Caki2 (cell line): ENCODE measurements around the gene GTPBP2. TPM values are rescaled to one million over a fixed set of nuclear protein-coding genes. Genes with fewer than 3 reads are reported as not detected.

Experiments used
- DNase-seq: peaks from one replicate; pipeline ENCODE4 v3.0.0-alpha.2; 2015; ENCODE audit warnings: low read depth
- in situ Hi-C: cut with HindIII; loops from 2 replicates; pipeline ENCODE4 v1.10.0; 2016; ENCODE audit warnings: low sequenced_read_pairs, low pct_unique_long_range_greater_than_20kb, mixed read lengths
- total RNA-seq: library from RNA; depleted of rRNA; stranded (reverse); fragments of >200 nt; shearing (Covaris generic); gene quantifications from 2 replicates; pipeline ENCODE4 v1.2.3, GENCODE V29; 2014; ENCODE audit warnings: low replicate concordance

The GTPBP2 gene
- total RNA-seq, 1 experiment from 2014 or later, result 56.5 TPM

DNA sequence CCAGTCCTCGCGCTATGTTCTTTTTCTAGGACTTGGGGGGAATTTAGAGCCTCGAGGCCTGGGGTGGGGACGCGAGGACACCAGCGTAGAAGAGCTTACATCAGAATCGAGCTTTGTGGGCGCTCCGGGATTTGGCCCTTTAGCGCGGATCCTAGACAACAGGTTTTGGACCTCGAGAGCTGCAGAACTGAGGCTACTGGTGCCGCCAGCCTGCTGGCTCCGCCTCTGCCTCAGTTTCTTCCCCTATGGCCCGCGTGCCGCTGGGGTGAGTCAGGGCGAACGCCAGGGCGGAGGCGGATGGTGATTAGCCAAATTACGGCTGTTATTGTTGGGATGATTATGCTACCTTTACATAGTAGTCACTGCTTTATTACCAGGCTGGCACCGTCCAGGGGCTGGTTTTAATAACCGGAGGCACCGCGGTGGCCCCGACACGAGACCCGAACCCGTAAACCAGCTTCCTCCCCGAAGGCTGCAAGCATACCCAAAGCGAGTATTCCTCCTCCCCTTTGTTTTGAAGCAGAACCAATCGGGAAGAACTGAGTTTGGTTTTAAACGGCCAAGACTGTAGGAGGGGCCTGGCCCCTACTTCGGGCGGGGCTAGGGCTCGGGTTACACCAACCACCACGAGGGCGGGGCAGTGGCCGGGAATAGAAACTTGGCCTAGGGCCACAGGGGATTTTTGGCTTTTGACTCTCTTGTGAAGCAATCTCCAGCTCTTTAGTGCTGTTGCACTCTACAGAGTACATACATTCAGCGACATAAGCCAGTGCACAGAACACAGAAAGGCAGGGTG lies 639 bp upstream of the GTPBP2 start:
- in situ Hi-C loops, result no loop called here
- peak; percentile 99 for DNase-seq

DNA sequence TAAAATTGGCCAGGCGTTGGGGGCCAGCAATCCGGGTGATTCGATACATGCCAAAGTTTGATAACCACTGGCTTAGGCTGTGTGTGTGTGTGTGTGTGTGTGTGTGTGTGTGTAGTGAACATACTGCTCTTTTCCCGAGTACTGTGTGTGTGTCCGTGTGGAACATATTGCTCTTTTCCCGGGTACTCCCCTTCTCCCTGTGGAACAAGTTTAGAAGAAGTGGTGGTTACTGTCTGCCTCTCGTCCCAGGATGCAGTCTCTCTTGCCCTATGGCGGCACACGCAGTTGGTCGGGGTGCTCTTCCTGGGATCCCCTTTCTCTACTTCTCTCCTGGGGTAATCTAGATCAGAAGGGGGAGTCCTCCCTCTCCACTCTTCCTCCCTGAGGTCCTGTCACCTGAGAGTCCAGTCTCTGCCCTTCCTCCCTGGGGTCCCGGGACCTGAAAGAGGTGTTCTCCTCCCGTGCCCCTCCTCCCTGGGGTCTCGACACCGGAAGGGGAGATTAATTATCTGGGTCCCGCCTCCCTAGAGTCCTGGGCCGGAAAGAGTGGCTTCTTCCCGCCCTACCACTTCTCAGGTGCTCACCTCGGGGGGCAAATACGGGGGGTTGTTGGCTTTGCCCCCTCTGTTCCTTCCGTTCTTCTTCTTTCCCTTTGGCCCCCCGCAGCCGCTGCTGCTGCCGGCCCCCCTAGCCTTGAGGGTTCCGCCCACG lies 516 bp downstream of the GTPBP2 start:
- in situ Hi-C loops, result no loop called here
- DNase-seq, result peak; percentile 66

DNA sequence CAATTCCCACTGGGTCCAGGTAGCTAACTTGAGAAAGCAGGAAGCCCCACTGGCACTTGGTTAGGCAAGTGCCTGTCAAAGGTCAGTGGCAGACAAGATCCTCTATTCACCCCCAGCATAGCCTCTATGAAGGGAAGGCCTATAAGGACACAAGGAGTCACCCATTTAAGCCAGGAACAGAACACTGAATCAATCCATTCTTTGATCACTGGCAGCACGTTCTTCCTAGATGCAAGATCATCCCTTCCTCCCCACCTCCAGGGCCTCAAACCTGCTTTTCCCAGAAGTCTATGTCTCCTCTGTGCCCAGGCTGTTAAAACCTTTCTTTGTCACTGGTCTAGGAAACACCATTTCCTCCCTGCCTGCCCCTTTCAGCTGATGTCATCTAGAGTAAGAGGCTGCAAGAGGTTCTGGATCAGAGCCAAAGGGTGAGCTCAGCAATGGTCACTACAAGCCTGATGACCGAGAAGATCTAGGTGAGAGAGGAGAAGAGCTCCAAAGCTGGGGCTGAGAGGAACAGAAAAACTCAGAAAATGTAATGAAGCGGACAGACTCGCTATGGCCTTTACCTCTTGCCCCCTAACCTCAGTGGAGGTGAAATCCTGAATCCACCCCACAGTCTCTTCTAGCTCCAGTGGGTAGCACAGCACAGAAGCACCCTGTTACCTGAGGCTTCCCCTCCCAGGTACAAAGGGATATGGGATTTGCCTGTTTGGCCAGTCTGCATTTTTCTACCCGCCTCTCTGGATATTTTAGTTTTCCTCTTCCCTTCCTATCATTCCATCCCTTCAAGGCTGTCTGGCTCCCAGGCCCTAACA lies 1.8 kb downstream of the GTPBP2 start:
- peak; percentile 93 for DNase-seq
- in situ Hi-C loops, result no loop called here

DNA sequence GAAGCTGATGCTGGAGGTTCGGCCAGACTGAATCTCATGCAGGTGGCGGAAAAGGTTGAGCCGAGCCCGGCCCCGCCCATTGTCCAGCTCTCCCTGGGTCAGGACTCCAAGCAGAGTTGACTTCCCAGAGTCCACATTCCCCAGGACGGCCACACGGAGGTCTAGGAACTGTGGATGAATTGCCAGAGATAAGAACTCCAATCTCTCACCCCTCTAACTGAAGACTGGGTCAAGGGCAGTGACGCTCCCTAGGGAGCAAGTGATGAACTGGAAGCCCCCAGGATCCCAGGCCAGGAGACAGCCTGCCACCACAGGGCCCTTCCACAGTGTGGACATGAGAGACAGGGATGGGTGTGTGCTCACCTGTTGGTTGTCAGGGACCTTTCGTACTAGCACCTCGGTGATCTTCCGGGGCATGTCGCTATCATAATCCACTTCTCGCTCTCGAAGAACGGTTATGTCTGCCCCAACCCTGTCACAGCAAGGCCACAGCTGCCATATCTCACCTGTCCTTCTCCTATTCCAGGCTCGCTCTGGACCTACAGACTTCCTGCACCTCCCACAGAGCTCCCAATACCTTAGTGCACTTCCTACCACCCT lies 3.6 kb downstream of the GTPBP2 start:
- in situ Hi-C loops, result no loop called here
- DNase-seq, result no peak

DNA sequence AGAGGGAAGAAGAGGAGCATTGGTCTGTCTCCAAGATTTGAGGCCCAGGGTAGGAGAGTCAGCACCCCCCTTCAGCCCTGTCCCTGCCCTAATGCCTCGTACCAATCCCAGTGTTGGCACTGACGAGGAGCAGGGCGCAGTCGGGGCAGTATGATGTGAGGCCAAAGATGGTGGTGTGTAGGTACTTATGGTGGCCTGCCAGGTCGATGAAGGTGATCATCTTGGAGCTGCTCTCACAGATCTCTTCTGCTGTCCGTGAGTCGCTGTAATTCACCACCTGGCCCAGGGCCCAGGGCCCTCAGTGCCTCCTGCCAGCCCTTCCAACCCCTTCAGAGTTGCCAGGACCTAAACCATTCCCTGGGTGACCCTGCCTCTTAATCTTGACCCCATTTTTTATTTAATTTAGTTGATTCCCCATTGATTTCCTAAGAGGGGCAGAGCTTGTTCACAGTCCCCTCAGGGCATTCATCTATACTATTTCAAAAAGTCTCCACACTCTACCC lies 4.2 kb downstream of the GTPBP2 start:
- in situ Hi-C loops, result no loop called here
- DNase-seq, result no peak

DNA sequence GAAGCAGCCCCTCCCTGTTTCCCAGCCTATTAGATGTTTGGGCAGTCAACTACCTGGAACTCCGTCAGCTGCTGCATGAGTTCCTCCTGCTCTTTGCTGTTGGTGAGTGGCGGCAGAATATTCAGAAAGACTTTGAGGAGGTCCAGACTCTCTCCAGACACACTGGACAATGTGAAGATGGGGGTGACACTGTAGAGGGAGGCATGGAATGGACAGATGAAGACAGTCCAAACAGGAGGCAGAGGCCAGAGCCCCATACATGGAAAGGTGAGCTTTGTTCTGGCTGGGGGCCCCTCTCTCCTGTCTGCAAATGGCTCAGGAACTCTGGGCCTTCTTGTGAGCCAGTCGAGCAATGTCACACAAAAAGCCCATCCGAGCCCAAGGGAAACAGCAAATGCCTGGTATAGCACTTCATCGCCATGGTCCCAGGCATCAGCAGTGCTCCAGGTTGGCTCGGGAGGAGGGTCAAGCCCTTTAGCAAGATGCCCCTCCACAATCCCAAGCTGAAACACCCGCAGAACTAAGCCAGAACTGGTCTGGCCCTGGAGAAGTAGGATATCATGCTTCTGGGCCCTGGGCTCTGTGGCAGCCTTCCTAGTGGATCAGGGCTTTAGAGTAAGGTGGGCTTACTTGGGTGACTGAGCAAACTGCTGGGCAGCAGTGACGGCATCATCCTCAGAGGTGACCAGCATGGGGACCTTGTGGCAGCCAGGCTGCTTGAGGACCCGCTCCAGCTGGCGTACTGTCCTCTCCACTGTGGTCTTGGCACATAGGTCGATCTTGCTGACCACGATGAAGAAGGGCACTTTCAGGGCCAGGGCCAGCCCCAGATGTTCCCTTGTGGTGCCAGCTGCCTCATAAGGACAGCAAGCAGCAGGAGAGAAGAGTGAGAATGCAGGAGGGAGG lies 4.9 kb downstream of the GTPBP2 start:
- no peak for DNase-seq
- in situ Hi-C loops, result no loop called here

DNA sequence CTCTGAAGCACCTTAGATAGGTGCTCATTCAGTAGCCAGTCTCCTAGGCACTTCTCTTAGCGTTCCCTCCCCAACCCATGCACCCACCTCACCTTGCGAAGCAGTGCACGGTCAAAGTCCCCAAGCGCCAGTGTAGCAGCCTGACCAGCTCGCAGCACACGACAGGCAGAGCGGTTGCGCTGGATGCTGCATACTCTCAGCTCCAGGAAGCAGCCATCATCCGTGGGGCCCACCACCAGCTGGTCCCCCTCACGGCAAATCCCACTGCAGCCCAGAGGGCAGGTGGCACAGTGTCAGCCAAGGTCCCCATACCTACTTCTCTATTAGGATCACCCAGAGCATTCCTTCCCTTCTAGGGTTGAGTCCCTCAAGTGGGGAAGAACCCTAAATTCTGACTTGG lies 6.5 kb downstream of the GTPBP2 start:
- no peak for DNase-seq
- in situ Hi-C loops, result no loop called here

DNA sequence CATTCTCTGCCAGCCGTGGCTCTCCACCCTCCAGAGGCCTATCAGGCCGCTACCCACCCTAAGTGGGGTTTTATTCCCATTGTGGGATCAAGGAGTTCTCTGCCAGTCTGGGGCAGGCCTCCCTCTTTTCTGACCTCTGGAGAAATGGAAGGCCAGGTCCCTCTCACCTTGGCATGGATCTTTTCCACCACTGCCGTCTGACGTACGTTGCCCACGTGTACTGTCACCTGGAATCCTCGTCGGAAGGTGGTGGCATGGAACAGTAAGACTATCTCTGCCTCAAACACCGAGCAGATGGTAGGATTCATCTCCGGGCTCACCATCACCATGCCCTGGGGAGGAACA lies 7.3 kb downstream of the GTPBP2 start:
- no peak for DNase-seq
- in situ Hi-C loops, result no loop called here

DNA sequence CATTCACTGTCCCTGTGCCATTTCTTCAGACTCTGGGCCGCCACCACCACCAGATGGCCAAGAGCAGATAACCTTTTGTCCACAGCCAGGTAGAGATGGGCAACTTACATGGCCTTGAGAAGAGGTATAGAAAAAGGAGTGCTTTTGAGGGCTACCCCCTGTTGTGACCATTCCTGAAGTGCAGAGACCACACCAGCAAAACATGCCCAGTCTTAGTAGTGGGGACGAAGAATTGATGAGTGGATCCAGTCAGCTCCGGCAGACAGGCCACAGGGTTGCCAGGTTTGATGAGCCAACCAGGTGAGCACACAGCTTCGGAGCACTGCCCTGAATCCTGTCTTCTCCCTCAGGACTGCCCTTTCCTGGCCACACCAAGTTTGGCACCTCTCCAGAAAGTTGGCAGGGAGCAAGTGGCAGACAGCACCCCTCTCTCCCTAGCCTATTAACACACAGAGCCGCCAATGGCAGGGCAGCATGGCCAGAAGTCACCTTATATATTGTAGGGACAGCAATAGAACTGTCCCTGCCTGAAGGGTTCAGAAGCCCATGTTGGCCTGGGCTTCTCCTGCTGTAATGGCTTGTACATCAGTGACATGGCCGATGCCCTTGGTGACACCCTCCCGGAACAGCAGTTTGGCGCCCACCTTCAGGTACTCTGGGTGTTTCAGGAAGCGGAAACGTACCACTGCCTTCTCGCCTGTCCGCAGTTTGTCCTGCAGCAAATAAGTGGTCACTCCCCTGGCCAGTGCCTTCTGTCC lies 7.8 kb downstream of the GTPBP2 start:
- no peak for DNase-seq
- in situ Hi-C loops, result no loop called here

DNA sequence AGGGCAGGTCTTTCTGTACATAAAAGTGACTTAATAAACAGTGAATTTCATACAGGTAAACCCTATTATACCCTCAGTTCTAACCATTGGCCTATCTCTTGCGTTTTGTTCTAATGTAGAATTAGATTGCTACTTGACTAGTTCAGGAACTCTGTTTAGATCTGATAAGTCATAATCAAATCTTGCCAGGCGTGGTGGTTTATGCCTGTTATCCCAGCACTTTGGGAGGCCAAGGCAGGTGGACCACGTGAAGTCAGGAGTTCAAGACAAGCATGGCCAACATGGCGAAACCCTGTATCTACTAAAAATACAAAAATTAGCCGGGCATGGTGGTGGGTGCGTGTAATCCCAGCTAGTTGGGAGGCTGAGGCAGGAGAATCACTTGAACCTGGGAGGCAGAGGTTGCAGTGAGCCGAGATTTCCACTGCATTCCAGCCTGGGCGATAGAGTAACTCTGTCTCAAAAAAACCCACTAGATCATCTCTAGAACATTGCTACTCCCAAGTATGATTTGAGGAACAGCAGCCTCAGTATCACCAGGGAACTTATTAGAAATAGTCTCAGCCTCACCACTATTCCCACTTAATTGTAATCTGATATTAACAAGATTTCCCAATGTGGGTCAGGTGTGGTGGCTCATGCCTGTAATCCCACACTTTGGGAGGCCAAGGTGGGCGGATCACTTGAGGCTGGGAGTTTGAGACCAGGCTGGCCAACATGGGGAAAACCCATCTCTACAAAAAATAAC lies 12.2 kb downstream of the GTPBP2 start:
- in situ Hi-C loops, result no loop called here

DNA sequence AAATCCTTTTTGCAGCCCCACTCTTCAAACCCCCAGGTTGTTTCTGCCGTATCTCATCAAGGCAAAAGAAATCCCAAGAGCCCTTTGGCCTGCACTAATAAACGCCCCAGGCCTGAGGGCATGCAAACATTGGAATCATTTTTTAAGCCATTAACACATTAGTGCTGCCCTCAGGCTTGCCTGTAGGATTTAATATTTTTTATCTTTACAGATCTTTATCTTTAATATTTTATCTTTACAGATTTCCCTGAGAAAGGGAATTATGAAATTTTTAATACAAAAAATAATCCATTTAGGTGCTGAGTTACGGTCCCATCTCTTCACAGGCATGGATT lies 14.7 kb downstream of the GTPBP2 start:
- in situ Hi-C loops, result no loop called here

More for the DNA sequence above, 12.2 kb downstream of the GTPBP2 start:
- DNase-seq, result no peak

DNA sequence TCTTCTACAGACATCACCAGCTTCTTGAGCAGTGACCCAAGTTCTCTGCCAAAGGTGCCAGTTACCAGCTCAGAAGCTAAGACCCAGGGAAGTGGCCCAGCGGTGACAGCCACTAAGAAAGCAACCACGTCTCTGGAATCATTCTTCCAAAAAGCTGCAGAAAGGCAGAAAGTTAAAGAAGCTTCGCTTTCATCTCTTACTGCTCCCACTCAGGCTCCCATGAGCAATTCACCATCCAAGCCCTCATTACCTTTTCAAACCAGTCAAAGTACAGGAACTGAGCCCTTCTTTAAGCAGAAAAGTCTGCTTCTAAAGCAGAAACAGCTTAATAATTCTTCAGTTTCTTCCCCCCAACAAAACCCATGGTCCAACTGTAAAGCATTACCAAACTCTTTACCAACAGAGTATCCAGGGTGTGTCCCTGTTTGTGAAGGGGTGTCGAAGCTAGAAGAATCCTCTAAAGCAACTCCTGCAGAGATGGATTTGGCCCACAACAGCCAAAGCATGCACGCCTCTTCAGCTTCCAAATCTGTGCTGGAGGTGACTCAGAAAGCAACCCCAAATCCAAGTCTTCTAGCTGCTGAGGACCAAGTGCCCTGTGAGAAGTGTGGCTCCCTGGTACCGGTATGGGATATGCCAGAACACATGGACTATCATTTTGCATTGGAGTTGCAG lies 15.2 kb downstream of the GTPBP2 start:
- no peak for DNase-seq
- in situ Hi-C loops, result no loop called here

More for the DNA sequence above, 14.7 kb downstream of the GTPBP2 start:
- DNase-seq, result no peak

DNA sequence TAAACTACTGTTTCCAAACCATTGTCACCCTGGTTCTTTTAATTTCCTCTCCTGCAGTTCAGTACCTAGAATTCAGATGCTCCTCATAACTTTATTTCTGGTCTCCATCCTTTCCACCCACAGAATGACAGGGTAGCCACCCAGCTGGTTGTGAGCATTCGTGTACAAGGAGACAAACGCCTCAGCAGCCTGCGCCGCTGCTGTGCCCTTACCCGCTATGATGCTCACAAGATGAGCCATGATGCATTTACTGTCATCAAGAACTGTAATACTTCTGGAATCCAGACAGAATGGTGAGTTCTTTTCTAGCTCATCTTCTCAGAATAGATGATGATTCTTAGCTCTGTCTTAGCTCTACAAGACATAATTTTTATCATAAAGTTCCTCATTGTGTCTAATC lies 18.6 kb downstream of the GTPBP2 start:
- in situ Hi-C loops, result no loop called here
- no peak for DNase-seq

DNA sequence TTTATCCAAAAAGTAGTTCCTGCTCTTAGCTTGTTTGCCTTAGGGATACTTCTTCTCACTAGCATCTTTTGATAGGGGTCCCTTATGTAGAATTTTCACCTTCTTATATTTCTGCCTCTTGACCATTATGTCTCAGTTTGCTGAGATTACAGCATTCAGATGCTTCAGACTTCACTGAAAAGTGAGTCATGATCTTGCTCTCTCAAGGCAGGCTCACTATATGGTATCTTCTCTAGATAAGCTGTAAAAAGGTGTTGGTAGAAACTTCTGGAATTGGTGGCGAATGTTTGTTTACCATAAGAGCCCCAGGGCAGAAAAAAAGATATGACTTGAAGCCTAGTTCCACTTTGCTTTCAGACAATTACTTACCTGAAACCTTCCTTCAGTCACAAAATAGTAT lies 19.7 kb downstream of the GTPBP2 start:
- in situ Hi-C loops, result no loop called here
- DNase-seq, result no peak

DNA sequence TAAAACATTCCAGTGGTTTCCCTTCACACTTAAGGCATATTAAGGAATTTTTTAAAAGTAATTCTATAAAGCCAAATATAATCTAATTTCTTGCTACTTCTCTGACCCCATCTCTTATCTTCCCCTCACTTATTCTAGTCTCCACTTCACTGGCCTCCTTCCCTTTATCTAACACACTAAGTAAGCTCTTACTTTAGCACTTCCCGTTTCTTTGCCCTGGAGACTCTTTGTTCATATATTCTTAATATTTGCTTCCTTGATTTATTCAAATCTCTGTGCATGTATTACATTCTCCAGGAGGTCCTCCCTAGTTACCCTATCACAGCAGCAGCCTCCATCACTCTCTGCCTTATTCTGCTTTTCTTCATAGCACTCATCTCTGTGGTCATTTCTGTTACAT lies 20.3 kb downstream of the GTPBP2 start:
- no peak for DNase-seq
- in situ Hi-C loops, result no loop called here

DNA sequence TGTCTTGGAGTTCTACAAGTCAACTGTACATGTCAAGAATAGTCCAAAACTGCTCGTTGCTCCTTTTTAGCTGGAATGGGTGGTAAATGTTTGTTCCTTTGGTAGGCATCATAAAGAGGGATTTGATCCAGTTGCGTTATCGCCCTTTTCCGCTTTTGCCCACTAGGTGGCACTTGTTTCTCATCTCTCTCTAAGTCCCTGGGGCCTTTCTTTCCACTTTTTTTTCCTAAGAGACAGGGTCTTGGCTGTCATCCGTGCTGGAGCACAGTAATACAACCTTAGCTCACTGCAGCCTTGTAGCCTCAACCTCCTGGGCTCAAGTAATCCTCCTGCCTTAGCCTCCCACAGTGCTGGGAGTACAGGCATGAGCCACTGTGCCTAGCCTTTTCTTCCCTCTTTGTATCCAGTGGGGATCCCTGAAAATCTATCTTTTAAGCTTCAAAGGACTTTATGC lies 20.7 kb downstream of the GTPBP2 start:
- peak; percentile 62 for DNase-seq
- in situ Hi-C loops, result no loop called here
